Measurements from ENCODE around the gene THY1. TPM values are rescaled to one million over a fixed set of nuclear protein-coding genes. Genes with fewer than 3 reads are reported as not detected.
"Not testable (repeated sequence)": the region's sequence is repeated elsewhere in the genome, so short reads cannot be mapped to it uniquely, and the experiment has no call there.

The THY1 gene
- total RNA-seq, 1 donor from 2014 or later = 10.1 TPM

DNA sequence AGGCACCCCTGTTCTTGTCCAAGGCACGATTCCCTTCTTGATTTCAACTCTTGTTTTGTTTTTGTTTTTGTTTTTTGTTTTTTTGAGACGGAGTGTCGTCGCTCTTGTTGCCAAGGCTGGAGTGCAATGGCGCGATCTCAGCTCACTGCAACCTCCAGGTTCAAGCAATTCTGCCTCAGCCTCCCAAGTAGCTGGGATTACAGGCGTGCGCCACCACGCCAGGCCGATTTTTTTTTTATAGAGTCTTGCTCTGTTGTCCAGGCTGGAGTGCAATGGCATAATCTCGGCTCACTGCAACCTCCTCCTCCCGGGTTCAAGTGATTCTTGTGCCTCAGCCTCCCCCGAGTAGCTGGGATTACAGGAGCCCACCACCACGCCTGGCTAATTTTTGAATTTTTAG lies 40.5 kb downstream of the THY1 start:
- not testable (repeated sequence) for DNase-seq (ENCODE audit: low read depth in 2 of 2)

- no peak for DNase-seq (ENCODE audit: low read depth in 2 of 2)
These were observed 40.9 kb downstream of the THY1 start for GRCh38 chr11:119382101-119382500.

- peak; percentile 95 for DNase-seq (ENCODE audit: low read depth in 2 of 2)
These were observed 41.6 kb downstream of the THY1 start, which contains the start of gene USP2 for GRCh38 chr11:119381181-119381988. Gene USP2 (minus strand): TSS chr11:119381690. CDS start chr11:119373480, 8,210 bp downstream.

- DNase-seq (ENCODE audit: low read depth in 2 of 2) = no peak
These were observed 42.2 kb downstream of the THY1 start for GRCh38 chr11:119380827-119381180.

GRCh38 chr11:119380160-119380826 lies 42.7 kb downstream of the THY1 start:
- no peak for DNase-seq (ENCODE audit: low read depth in 2 of 2)

- no peak for DNase-seq (ENCODE audit: low read depth in 2 of 2)
These were observed 44.0 kb downstream of the THY1 start for GRCh38 chr11:119378851-119379465.

DNA sequence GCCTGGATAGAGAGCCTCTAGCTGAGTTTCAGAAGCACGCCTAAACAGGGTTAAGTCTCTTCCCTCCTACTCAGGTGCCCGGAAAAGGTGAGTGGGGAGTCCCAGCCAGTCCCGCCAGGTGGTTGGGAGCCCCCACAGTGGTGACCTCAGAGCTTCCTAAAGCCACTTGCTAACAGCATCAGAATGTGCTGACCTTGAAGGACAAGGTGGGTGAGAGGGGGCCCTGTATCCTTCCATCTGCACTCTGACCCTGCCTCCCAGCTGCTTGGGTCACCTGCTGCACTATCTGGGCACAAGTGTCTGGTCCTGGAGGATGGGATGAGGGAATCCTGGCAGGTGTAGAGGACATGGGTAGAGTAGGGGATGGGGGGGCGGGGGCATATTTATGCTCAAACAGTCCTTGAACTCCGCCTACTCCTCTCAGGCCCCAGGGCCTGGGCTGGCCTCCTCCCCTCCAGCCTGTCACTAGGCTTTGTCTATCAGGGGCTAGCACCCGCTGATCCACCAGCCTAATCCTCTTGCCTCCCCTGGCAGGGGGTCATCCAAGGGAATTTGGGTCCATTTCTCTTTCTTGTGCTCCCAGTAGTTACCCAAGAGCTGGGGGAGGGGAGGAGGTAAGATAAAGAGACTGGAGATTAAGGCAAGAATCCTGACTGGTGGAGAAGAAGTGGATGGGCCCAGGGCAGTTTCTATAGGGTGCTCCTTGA lies 44.9 kb downstream of the THY1 start:
- DNase-seq (ENCODE audit: low read depth in 2 of 2) = no peak

DNA sequence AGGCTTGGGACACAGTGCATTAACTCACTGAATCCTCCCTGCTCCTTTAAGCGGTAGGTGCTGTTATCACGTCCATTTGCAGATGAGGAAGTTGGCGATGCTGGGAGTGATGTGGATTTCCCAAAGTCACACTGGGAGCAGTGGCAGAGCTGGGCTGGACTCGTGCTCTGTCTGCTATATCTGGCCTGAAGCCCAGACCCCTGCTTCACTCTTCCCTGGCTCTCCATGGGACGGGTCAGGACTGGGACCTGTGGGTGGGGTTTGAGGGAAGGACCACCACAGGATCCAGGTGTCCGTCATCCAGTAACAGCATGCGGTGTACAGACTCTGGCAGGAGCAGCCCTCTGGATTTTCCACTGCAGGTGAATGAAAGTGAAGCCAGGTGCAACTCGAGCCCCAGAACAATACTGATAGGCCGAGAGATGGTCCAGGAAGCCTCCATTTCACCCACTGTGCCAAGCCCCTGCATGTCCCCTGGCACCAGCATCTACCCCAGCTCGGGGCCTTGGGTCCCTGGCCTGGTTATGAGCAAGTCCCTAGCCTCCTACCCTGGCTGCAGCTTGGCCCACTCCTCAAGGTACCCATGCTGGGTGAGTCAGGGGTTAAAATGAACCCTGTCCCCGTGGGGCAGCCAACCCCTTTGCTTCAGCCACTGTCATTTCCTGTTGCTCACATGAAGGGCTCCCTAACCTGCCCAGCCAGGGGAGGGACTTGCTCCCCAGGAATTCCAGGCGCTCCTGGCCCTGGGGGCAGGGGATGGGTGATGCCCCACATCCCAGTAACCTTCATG lies 45.7 kb downstream of the THY1 start:
- no peak for DNase-seq (ENCODE audit: low read depth in 2 of 2)

DNA sequence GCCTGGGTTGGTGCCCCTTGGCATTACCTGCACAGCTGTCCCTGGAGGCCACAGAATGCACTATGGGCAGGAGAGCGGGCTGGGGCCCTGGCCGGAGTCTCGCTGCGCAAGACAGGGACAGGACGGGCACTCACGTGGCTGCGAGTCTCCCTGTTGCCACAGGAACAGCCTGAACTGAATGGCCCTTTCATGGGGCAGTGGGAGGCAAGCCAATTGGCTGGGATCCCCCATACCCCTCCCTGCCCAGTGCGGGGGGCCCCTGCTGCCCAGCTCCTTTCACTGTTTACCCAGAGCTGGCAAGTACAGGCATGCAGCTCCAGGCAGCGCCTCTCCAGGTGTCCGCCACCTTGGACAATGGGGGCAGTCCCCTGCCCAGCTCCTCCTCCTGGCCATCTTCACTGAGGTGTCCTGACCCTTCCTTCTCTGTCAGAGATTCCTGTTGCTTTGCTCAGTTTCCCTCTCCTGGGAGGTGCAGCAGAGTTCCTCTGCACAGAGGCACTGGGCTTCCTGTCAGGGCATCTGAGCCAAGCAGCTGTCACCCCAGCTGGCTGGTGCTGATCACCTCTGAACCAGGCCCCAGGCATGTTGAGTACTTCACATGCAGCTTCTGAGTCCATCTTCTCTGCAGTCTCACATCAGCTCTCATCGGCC lies 46.6 kb downstream of the THY1 start:
- DNase-seq (ENCODE audit: low read depth in 2 of 2) = no peak

DNA sequence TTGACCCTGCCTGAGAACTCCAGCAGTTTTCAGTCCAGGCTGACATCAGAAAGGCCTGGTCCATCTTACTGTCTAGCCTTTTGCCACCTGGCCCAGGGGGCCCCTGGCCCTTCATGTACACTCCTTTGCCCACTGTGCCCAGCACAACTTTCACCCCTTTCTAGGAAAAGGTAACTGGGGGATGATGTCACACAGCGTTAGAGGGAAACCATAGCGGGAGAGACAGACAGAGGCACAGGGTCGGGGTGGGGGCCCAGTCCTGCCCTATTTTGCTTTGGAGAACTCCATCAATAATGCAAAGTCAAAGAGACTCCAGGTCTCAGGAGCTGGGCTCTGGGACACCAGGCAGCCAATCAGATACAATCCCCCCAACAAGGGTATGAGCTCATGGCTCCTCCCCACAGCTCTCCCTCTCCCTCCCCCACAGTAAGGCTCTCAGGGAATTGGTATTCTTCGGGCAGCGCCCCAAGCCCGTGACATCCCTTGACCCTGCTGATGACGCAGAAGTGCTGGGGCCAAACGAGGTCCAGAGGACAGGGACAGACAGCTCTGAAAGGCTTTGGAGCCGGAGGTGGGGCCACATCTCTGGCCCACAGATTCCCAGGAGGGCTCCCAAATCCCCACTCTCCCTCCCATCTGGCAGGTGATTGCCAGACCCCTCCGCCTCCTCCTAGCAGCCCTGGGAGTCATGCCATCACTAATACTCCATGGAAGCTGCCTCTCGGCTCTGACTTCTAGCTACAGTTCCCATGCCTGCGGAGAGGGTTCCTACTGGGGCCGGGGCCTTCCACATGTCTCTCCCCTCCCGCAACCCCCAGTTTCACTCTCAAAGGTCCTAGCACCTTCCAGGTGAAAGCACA lies 47.4 kb downstream of the THY1 start:
- DNase-seq (ENCODE audit: low read depth in 2 of 2) = no peak

GRCh38 chr11:119374632-119375336 lies 48.2 kb downstream of the THY1 start:
- DNase-seq (ENCODE audit: low read depth in 2 of 2) = no peak

DNA sequence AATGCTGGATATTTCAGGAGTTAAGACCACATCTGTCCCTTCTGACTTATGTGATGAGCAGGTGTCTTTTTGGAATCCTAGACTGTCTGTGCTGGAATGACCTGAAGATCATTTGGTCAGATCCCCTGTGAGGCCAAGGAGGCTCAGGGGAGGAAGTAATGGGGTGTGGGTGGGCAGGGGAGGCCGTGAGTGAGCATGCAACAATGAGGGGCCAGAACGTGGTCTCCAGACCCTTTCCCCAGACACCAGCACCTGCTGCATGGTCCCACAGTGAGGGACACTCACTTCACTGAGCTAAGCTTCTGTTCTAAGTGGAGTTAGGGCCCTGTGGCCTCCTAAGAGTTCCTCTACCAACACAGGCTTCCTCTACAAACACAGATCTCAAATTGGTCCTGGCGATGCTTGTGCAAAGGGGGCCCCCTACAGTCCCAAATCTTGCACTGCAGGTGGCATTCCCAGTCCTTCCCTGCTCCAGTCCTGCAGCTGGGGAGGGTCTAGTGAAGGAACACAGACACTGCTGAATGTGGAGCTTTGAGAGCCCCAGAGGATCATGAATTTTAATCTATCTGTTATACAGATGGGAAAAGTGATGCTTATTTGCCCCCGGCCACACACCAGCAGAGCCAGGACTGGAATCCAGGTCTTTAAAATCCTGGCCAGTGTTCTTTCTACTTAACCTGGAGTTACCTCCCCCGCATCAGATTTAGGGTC lies 48.9 kb downstream of the THY1 start:
- DNase-seq (ENCODE audit: low read depth in 2 of 2) = peak; percentile 56 to 80

DNA sequence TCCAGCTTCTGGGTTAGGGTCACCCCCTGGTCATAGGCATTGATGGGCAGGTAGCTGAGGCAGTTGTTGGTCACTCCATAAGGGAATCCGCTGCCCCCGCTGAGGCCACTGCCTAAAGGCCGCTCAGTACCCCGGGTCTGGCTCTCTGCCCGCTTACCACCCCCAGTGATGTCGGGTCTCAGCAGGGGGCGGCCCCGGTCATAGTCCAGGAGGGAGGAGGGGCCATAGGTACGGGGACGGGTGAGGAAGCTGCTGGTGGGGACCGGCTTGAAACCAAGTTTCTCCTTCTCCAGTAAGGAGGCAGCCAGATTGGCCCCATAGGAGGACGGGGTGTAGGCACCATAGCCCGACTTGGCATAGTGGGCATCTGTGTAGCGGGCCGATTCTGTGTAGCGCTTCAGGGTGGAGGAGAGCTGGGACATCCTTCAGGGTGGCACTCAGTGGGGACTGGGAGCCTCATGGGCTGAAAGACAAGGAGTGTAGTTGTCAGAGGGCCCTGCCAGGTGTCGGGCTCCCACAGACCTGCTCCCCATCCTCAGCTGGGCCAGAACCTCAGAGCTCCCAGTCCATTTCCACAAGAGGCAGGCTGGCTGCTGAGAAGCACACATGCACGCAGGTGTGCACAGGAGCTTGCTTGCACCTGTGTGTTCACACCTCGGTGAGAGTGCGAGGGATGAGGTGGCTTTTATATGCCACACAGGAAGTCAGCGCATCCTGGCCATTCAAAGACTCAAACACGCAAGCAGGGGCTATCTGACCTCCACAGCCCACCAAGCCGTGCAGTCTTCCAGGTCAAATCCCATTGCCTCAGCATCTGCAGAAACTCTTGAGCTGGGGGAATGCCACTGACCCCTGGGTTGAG lies 49.7 kb downstream of the THY1 start:
- no peak for DNase-seq (ENCODE audit: low read depth in 2 of 2)

DNA sequence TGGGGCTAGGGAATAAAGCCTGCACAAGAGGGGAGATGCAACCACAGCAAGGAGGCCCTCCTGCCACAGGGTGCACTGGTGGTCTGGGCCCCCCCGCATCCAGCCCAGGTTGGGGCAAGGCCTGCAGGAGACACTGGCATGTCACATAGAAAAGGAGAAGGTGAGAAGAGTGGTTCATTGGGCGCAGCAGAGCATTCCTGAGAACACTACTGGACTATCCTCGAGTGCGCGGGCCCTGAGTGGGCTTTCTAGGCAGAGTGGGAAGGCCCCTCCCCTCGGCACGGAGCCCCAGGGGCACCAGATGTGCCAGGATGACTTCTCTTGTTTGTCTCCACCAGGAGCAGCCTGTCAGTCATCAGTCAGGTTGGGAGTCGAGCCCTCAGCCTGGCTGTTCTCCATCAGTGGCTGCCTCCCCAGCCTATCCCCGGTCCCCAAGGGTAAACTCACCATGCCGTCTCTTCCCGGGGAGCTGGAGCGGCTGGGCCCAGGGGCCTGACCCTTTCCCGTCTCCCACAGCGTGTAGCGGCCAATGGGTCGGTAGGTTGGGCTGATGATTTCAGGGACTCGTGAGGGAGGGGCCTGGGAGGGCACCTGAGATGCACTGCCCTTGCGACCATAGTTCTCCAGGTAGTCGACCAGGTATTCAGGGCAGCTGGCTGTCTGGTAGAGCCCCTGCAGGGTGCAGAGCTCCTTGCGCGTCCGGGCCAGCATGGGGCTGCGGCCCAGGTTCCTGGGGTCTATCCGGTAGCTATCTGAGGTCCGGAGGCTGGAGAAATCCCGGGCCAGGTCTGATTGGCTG lies 50.5 kb downstream of the THY1 start:
- DNase-seq (ENCODE audit: low read depth in 2 of 2) = no peak

GRCh38 chr11:119371778-119372182 lies 51.2 kb downstream of the THY1 start:
- DNase-seq (ENCODE audit: low read depth in 2 of 2) = peak in 1 of 2 donors; percentile 47

DNA sequence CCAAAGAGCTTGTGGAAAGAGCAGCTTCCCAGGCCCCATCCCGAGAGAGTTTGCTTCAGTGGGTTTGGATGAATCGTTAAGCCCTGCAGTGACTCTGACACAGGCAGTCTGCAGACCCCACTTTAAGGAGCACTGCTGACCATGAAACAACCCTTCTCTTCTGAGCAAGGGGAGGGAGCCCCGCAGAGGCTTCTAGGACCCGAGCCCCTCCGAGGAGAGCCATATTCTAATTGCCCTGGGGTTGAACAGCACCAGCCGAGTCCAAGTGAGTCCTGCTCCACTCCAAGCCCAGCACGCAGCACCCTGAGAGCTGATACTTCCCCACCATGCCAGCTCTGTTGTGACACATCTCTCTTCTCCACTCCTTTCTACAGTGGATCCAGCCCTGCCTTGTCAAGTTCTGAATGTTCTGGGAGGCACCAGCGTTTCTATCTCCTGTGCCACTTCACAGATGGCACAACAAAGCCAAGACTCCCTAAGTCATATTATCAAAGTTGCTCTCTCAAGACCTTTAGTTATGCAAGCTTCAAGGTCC lies 51.8 kb downstream of the THY1 start:
- DNase-seq (ENCODE audit: low read depth in 2 of 2) = no peak
